GM12878 (cell line): Measurements from ENCODE around the gene ILF2. TPM values are rescaled to one million over a fixed set of nuclear protein-coding genes. Genes with fewer than 3 reads are reported as not detected.
A peak's percentile ranks its signal among the peaks of the same experiment; 100 is the strongest.

Experiments used
- ATAC-seq: fragments of 200-7000 bp; cut with Tn5 transposase; 3 replicates; pipeline ENCODE4 v1.9.1; 2020; ENCODE audit warnings: mild to moderate bottlenecking, moderate library complexity
- BruUV-seq: library from RNA; stranded (reverse); fragments of 400-500 nt; replicated peaks from 2 replicates; lab custom pipeline; 2021; lab: Mats Ljungman, UMichigan
- CTCF ChIA-PET: fragments of 300-600 bp; sonication (Branson Sonifier 250); formaldehyde crosslinking; extraction: SDS; loops from one replicate; lab custom pipeline; 2021; ENCODE audit warnings: inconsistent platforms; lab: Yijun Ruan, JAX
- POLR2A ChIA-PET: fragments of 350-600 bp; formaldehyde crosslinking; extraction: SDS; loops from one replicate; lab custom pipeline; 2021; ENCODE audit warnings: inconsistent platforms; lab: Charles Lee
- RAD21 ChIA-PET: fragments of 300-600 bp; sonication (Branson Sonifier 250); formaldehyde crosslinking; loops from one replicate; lab custom pipeline; 2023; ENCODE audit warnings: antibody characterized with exemption; ENCODE audit not compliant: unreplicated experiment; lab: Charles Lee
- SMC1A ChIA-PET: fragments of 300-600 bp; sonication (Branson Sonifier 250); formaldehyde crosslinking; loops from one replicate; lab custom pipeline; 2023; ENCODE audit not compliant: unreplicated experiment, uncharacterized antibody; lab: Charles Lee
- DNase-seq: peaks from one replicate; pipeline ENCODE4 v3.0.0-alpha.2; 2011; ENCODE audit warnings: low read depth, low spot score
- FAIRE-seq: peaks from 3 replicates; lab custom pipeline; 2011; peaks lifted over from hg19 to GRCh38; lab: Jason Lieb, UNC
- H2AFZ ChIP-seq: 2 replicates; pipeline ENCODE4 v1.6.0; 2011; ENCODE audit warnings: low read depth, low read length, control low read depth; ENCODE audit not compliant: control insufficient read depth
- H3K27ac ChIP-seq: 2 replicates; pipeline ENCODE4 v1.5.1; 2011; ENCODE audit warnings: control low read depth; ENCODE audit not compliant: control insufficient read depth, insufficient read depth
- H3K27me3 ChIP-seq, 2 experiments: replicated peaks in 1 of 2; 2 replicates each; pipeline versions ENCODE4 v1.6.0 to v1.6.1; 2011; ENCODE audit warnings: low read length in 1 of 2; ENCODE audit not compliant: control insufficient read depth in 2 of 2, insufficient read depth in 2 of 2
- H3K36me3 ChIP-seq, 2 experiments: 2 replicates each; pipeline ENCODE4 v1.5.1; 2011; ENCODE audit warnings: low read length in 1 of 2; ENCODE audit not compliant: control insufficient read depth in 2 of 2, insufficient read depth in 2 of 2
- H3K4me1 ChIP-seq: 2 replicates; pipeline ENCODE4 v1.6.1; 2011; ENCODE audit warnings: mild to moderate bottlenecking, low read length, moderate library complexity, mixed read lengths; ENCODE audit not compliant: control insufficient read depth, insufficient read depth
- H3K4me2 ChIP-seq: 2 replicates; pipeline ENCODE4 v1.6.0; 2011; ENCODE audit warnings: control low read depth; ENCODE audit not compliant: control insufficient read depth, insufficient read depth
- H3K4me3 ChIP-seq: fragments of 200-600 bp; sonication (generic); 2 replicates; pipeline ENCODE4 v1.5.1; 2016
- H3K79me2 ChIP-seq: 2 replicates; pipeline ENCODE4 v1.6.0; 2011; ENCODE audit warnings: low read length; ENCODE audit not compliant: control insufficient read depth, insufficient read depth
- H3K9ac ChIP-seq: 2 replicates; pipeline ENCODE4 v1.8.0; 2011; ENCODE audit warnings: low read length, control low read depth, mixed read lengths; ENCODE audit not compliant: control insufficient read depth, insufficient read depth
- H3K9me3 ChIP-seq: replicated peaks from 3 replicates; pipeline ENCODE4 v1.5.1; 2011; ENCODE audit warnings: mild to moderate bottlenecking, low read length; ENCODE audit not compliant: control insufficient read depth, insufficient read depth
- H4K20me1 ChIP-seq: 2 replicates; pipeline ENCODE4 v1.6.0; 2011; ENCODE audit not compliant: control insufficient read depth, insufficient read depth
- BACH1 ChIP-seq: fragments of 450-650 bp; IDR thresholded peaks from 2 replicates; pipeline ENCODE4 v1.6.1; 2017; ENCODE audit warnings: mild to moderate bottlenecking, borderline replicate concordance
- E2F8 ChIP-seq: fragments of 450-650 bp; IDR thresholded peaks from 2 replicates; pipeline ENCODE4 v1.6.1; 2018; ENCODE audit warnings: mild to moderate bottlenecking, low read depth, moderate library complexity; ENCODE audit not compliant: partially characterized antibody
- EZH2 ChIP-seq: IDR thresholded peaks from 2 replicates; pipeline ENCODE4 v1.6.1; 2012; ENCODE audit warnings: low read depth, mild to moderate bottlenecking, control low read depth, inconsistent platforms, low read length, borderline replicate concordance; ENCODE audit not compliant: control insufficient read depth
- NKRF ChIP-seq: fragments of 450-650 bp; conservative IDR thresholded peaks from 2 replicates; pipeline ENCODE4 v1.6.1; 2017; ENCODE audit warnings: mild to moderate bottlenecking, moderate library complexity
- PML ChIP-seq: IDR thresholded peaks from 2 replicates; pipeline ENCODE4 v1.6.1; 2012; ENCODE audit warnings: low read length, inconsistent platforms
- SMARCA5 ChIP-seq: fragments of 450-650 bp; IDR thresholded peaks from 2 replicates; pipeline ENCODE4 v1.6.1; 2017; ENCODE audit warnings: mild to moderate bottlenecking
- STAT3 ChIP-seq: IDR thresholded peaks from 2 replicates; pipeline ENCODE4 v1.6.1; 2011; ENCODE audit warnings: low read depth, low read length, improper control_type of control experiment
- TAF1 ChIP-seq: IDR thresholded peaks from 2 replicates; pipeline ENCODE4 v1.6.1; 2011; ENCODE audit warnings: mild to moderate bottlenecking, low read depth, low read length, borderline replicate concordance
- USF1 ChIP-seq: IDR thresholded peaks from 2 replicates; pipeline ENCODE4 v1.6.1; 2011; ENCODE audit warnings: borderline replicate concordance, low read depth, mild to moderate bottlenecking, moderate library complexity, mixed read lengths, low read length; ENCODE audit not compliant: insufficient read depth; ENCODE audit errors: extremely low read length
- YY1 ChIP-seq: IDR thresholded peaks from 2 replicates; pipeline ENCODE4 v1.6.1; 2011; ENCODE audit warnings: low read depth, mild to moderate bottlenecking, low read length
- ZBED1 ChIP-seq: IDR thresholded peaks from 2 replicates; pipeline ENCODE4 v1.6.1; 2016; ENCODE audit warnings: borderline replicate concordance
- ZNF217 ChIP-seq: fragments of 450-650 bp; IDR thresholded peaks from 2 replicates; pipeline ENCODE4 v1.6.1; 2017; ENCODE audit warnings: antibody characterized with exemption, mild to moderate bottlenecking
- ZNF274 ChIP-seq: IDR thresholded peaks from one replicate; pipeline ENCODE4 v1.8.0; 2011; ENCODE audit not compliant: insufficient read length, insufficient read depth
- ZNF384 ChIP-seq: IDR thresholded peaks from 2 replicates; pipeline ENCODE4 v1.6.1; 2012; ENCODE audit warnings: low read depth, mild to moderate bottlenecking, low read length, improper control_type of control experiment, borderline replicate concordance
- WGBS: methylation state at CpG from one replicate; pipeline ENCODE4 v1.1.6; 2016; ENCODE audit warnings: low lambda C conversion rate; ENCODE audit not compliant: insufficient replicate concordance, insufficient coverage; ENCODE audit errors: missing lambda C conversion rate; 5-methylcytosine and 5-hydroxymethylcytosine counted together
- in situ Hi-C: fragments of 300-500 bp; cut with MboI; formaldehyde crosslinking; loops from 9 replicates; pipeline ENCODE4 v1.14.3; 2018; ENCODE audit warnings: mixed read lengths
- intact Hi-C: fragments of 100-400 bp; cut with micrococcal nuclease; formaldehyde crosslinking; loops from one replicate; pipeline ENCODE4 v1.14.2; 2022; ENCODE audit not compliant: unreplicated experiment
- polyA plus RNA-seq, 11 experiments: library from polyadenylated mRNA; depleted of rRNA in 4 of 11; unstranded in 6 of 11; stranded (reverse) in 5 of 11; fragments of >200 nt; fragmentation: Nextera tagmentation in 4 of 11; fragmentation: Illumina TruSeq in 1 of 11; extraction: Ambion mirVana in 4 of 11; extraction: Trizol in 1 of 11; gene quantifications; 1 replicate in 1 of 11; 2 replicates in 10 of 11; pipeline versions ENCODE4 v1.2.1 to v1.2.3, GENCODE V29; 2011 to 2016; ENCODE audit warnings: inconsistent platforms in 2 of 11, missing spikeins in 2 of 11, low read depth in 1 of 11
- total RNA-seq, 4 experiments: library from RNA; depleted of rRNA in 3 of 4; stranded (reverse); fragments of >200 nt in 3 of 4; fragmentation: Illumina TruSeq in 1 of 4; extraction: Trizol in 1 of 4; gene quantifications; 2 replicates each; pipeline versions ENCODE4 v1.2.1 to v1.2.3, GENCODE V29; 2013 to 2021

ILF2 gene
- total and polyA plus RNA-seq, 10 of the 15 experiments (the other 5 are each of a cell fraction or from before 2014, with no cell fraction given) = 261 to 520 (median 449) TPM

- TF ChIP-seq E2F8 = no peak
- TF ChIP-seq EZH2 = no peak
- no peak for TF ChIP-seq ZNF217
- TF ChIP-seq BACH1 = no peak
- no peak for TF ChIP-seq YY1
- no peak for TF ChIP-seq STAT3
Observed at GRCh38 chr1:153698020-153698922, 27.5 kb upstream of the ILF2 start (continued).

GRCh38 chr1:153697191-153698019, 26.6 kb upstream of the ILF2 start:
- no peaks in the 10 kb centered on the region for H4K20me1 ChIP-seq
- no peaks in the 10 kb centered on the region for H3K79me2 ChIP-seq
- H3K9ac ChIP-seq = peak overlapping the region; percentile 20; the same call in 1 of the 2 replicates
- SMC1A ChIA-PET = no interaction called here
- POLR2A ChIA-PET = interaction anchor here (1.3 kb wide), 1 partner anchor 29 kb away, joined by 3 read pairs; no protein-coding TSS in a partner anchor
- no peak for DNase-seq
- H3K4me2 ChIP-seq = no peak overlapping the region
- WGBS = 57% methylated on average over 10 of the region's 12 CpGs
- H3K27ac ChIP-seq = no peak overlapping the region
- H3K9me3 ChIP-seq = no peaks in the 10 kb centered on the region
- ATAC-seq = no peak; the same call in 2 of the 3 replicates
- TF ChIP-seq SMARCA5 = no peak
- TF ChIP-seq ZNF274 = no peak
- TF ChIP-seq TAF1 = no peak
- TF ChIP-seq ZBED1 = no peak
- TF ChIP-seq USF1 = no peak
- no peak for TF ChIP-seq ZNF384
- no peak for TF ChIP-seq PML
- TF ChIP-seq NKRF = no peak
- H3K36me3 ChIP-seq = no peaks in the 10 kb centered on the region
- intact Hi-C loops (no loop called here), in situ Hi-C loops (no loop called here)
- H2AFZ ChIP-seq = peak overlapping the region; percentile 72
- no peak for FAIRE-seq
- BruUV-seq = no TSS peak
- RAD21 ChIA-PET = interaction anchor here (1.0 kb wide), 1 partner anchor 29 kb away, joined by 3 read pairs; no protein-coding TSS in a partner anchor
- H3K4me1 ChIP-seq = peaks cover 4% of the 10 kb centered on the region
- no peak overlapping the region for H3K4me3 ChIP-seq
- CTCF ChIA-PET = no interaction called here
- H3K27me3 ChIP-seq = no peaks in the 10 kb centered on the region
